HG02759 (cell line): ENCODE measurements around the gene ENOSF1.
"Not testable (repeated sequence)": the region's sequence is repeated elsewhere in the genome, so short reads cannot be mapped to it uniquely, and the experiment has no call there.

Experiments used
- ATAC-seq: cut with Tn5 transposase; IDR thresholded peaks from one replicate; pipeline ENCODE4 v1.9.1; 2021; ENCODE audit warnings: mild to moderate bottlenecking, moderate library complexity; ENCODE audit not compliant: unreplicated experiment

ENOSF1 gene

GRCh38 chr18:712401-713134, at the start of gene ENOSF1:
TSS of gene ENOSF1 (minus strand) at chr18:712630. CDS start at chr18:712587, 43 bp downstream.
- ATAC-seq, result peak; percentile 93

GRCh38 chr18:759864-760263, 47.4 kb upstream of the ENOSF1 start:
- not testable (repeated sequence) for ATAC-seq

GRCh38 chr18:755506-755905, 43.1 kb upstream of the ENOSF1 start:
- no peak for ATAC-seq

- ATAC-seq, result no peak
Measured at GRCh38 chr18:754656-755055, 42.2 kb upstream of the ENOSF1 start.

GRCh38 chr18:750456-750855, 38.0 kb upstream of the ENOSF1 start:
- ATAC-seq, result no peak

GRCh38 chr18:744832-745597, 32.6 kb upstream of the ENOSF1 start:
- ATAC-seq, result no peak

- ATAC-seq, result peak; percentile 86
Measured at GRCh38 chr18:741931-742512, 29.6 kb upstream of the ENOSF1 start.

GRCh38 chr18:732371-732770, 19.9 kb upstream of the ENOSF1 start:
- ATAC-seq, result no peak

- no peak for ATAC-seq
Measured at GRCh38 chr18:731185-731584, 18.8 kb upstream of the ENOSF1 start.

GRCh38 chr18:730692-731091, 18.3 kb upstream of the ENOSF1 start:
- no peak for ATAC-seq

- ATAC-seq, result not testable (repeated sequence)
Measured at GRCh38 chr18:730120-730519, 17.7 kb upstream of the ENOSF1 start.

- no peak for ATAC-seq
Measured at GRCh38 chr18:725646-726045, 13.2 kb upstream of the ENOSF1 start.

GRCh38 chr18:723541-724080, 11.2 kb upstream of the ENOSF1 start:
- ATAC-seq, result no peak

GRCh38 chr18:717003-717402, 4.6 kb upstream of the ENOSF1 start:
- no peak for ATAC-seq

- no peak for ATAC-seq
Measured at GRCh38 chr18:715626-716025, 3.2 kb upstream of the ENOSF1 start.

- ATAC-seq, result no peak
Measured at GRCh38 chr18:713135-713490, 683 bp upstream of the ENOSF1 start.

- ATAC-seq, result peak; percentile 60
Measured at GRCh38 chr18:711657-712400, 601 bp downstream of the ENOSF1 start.

- ATAC-seq, result peak; percentile 4
Measured at GRCh38 chr18:711310-711656, 1.1 kb downstream of the ENOSF1 start.

GRCh38 chr18:710418-711300, 1.8 kb downstream of the ENOSF1 start:
- ATAC-seq, result no peak

- no peak for ATAC-seq
Measured at GRCh38 chr18:709771-710170, 2.7 kb downstream of the ENOSF1 start.
